CD4-positive, alpha-beta T cell treated with Interleukin-10 for 1 hour (primary cell): ENCODE results near the gene OR8S1.
"Not testable (repeated sequence)": the region's sequence is repeated elsewhere in the genome, so short reads cannot be mapped to it uniquely, and the experiment has no call there.

ENCODE experiments used
- DNase-seq: peaks from one replicate; pipeline ENCODE4 v3.0.0-alpha.2; 2020

OR8S1 gene

GRCh38 chr12:48525332-48525731, at the start of gene OR8S1:
Gene OR8S1 (plus strand): TSS chr12:48525632. CDS start chr12:48525632, 0 bp downstream.
- no peak for DNase-seq

GRCh38 chr12:48482198-48482597, 43.2 kb upstream of the OR8S1 start, which contains the start of gene C12orf54:
Gene C12orf54 (plus strand): TSS chr12:48482498. CDS start chr12:48483297, 799 bp downstream.
- DNase-seq = no peak

GRCh38 chr12:48482930-48483329, 42.5 kb upstream of the OR8S1 start:
- DNase-seq = no peak

GRCh38 chr12:48486261-48486660, 39.2 kb upstream of the OR8S1 start:
- DNase-seq = no peak

- no peak for DNase-seq
Measured at GRCh38 chr12:48486679-48487078, 38.8 kb upstream of the OR8S1 start.

GRCh38 chr12:48489012-48489411, 36.4 kb upstream of the OR8S1 start:
- no peak for DNase-seq

- not testable (repeated sequence) for DNase-seq
Measured at GRCh38 chr12:48489456-48489855, 36.0 kb upstream of the OR8S1 start.

- DNase-seq = not testable (repeated sequence)
Measured at GRCh38 chr12:48500281-48500680, 25.2 kb upstream of the OR8S1 start.

- DNase-seq = not testable (repeated sequence)
Measured at GRCh38 chr12:48506836-48507235, 18.6 kb upstream of the OR8S1 start.

GRCh38 chr12:48508987-48509386, 16.4 kb upstream of the OR8S1 start:
- no peak for DNase-seq

- DNase-seq = no peak
Measured at GRCh38 chr12:48510111-48510510, 15.3 kb upstream of the OR8S1 start.

GRCh38 chr12:48512855-48513254, 12.6 kb upstream of the OR8S1 start:
- no peak for DNase-seq

- DNase-seq = no peak
Measured at GRCh38 chr12:48514728-48515127, 10.7 kb upstream of the OR8S1 start.

GRCh38 chr12:48520381-48520780, 5.1 kb upstream of the OR8S1 start:
- not testable (repeated sequence) for DNase-seq

- DNase-seq = no peak
Measured at GRCh38 chr12:48527891-48528670, 2.6 kb downstream of the OR8S1 start.

- DNase-seq = no peak
Measured at GRCh38 chr12:48532601-48533000, 7.2 kb downstream of the OR8S1 start.

GRCh38 chr12:48536602-48537001, 11.2 kb downstream of the OR8S1 start:
- no peak for DNase-seq

GRCh38 chr12:48542300-48542928, 17.0 kb downstream of the OR8S1 start:
- DNase-seq = peak; percentile 53

- no peak for DNase-seq
Measured at GRCh38 chr12:48545833-48546469, 20.5 kb downstream of the OR8S1 start.

GRCh38 chr12:48547012-48547411, 21.6 kb downstream of the OR8S1 start:
- DNase-seq = not testable (repeated sequence)

- DNase-seq = not testable (repeated sequence)
Measured at GRCh38 chr12:48551636-48552035, 26.2 kb downstream of the OR8S1 start.

GRCh38 chr12:48553666-48554343, 28.4 kb downstream of the OR8S1 start:
- peak; percentile 51 for DNase-seq

GRCh38 chr12:48556631-48557030, 31.2 kb downstream of the OR8S1 start:
- no peak for DNase-seq
